Suprapubic skin (tissue), 4 donors: Measurements from ENCODE around the gene HEXD.

ENCODE experiments used
- CTCF ChIP-seq, 2 donors: fragments of 200-600 bp in 1 of 2; fragments of 450-650 bp in 1 of 2; sonication (generic) in 1 of 2; IDR thresholded peaks; one replicate each; pipeline ENCODE4 v1.5.1; 2016 to 2019; ENCODE audit warnings: antibody characterized with exemption in 2 of 2, mild to moderate bottlenecking in 1 of 2, moderate library complexity in 1 of 2
- EP300 ChIP-seq: sonication (generic); formaldehyde crosslinking; IDR thresholded peaks from one replicate; pipeline ENCODE4 v1.6.1; 2017; ENCODE audit warnings: antibody characterized with exemption
- POLR2A ChIP-seq, 2 donors: fragments of 450-650 bp; IDR thresholded peaks; one replicate each; pipeline ENCODE4 v1.6.1; 2017; ENCODE audit warnings: antibody characterized with exemption in 2 of 2, mild to moderate bottlenecking in 2 of 2, moderate library complexity in 2 of 2
- POLR2AphosphoS5 ChIP-seq, 3 donors: sonication (generic); formaldehyde crosslinking; IDR thresholded peaks; one replicate each; pipeline ENCODE4 v1.6.1; 2017; ENCODE audit warnings: antibody characterized with exemption in 3 of 3

GRCh38 chr17:82477934-82478333, 59.8 kb downstream of the HEXD start:
- no peak for TF ChIP-seq POLR2A (IDR thresholded peaks at IDR 0.05)
- no peak for TF ChIP-seq CTCF (IDR thresholded peaks at IDR 0.05)
- no peak for TF ChIP-seq POLR2AphosphoS5 (IDR thresholded peaks at IDR 0.05)
- no peak for TF ChIP-seq EP300
